ENCODE measurements around the gene ALLC.

DNA sequence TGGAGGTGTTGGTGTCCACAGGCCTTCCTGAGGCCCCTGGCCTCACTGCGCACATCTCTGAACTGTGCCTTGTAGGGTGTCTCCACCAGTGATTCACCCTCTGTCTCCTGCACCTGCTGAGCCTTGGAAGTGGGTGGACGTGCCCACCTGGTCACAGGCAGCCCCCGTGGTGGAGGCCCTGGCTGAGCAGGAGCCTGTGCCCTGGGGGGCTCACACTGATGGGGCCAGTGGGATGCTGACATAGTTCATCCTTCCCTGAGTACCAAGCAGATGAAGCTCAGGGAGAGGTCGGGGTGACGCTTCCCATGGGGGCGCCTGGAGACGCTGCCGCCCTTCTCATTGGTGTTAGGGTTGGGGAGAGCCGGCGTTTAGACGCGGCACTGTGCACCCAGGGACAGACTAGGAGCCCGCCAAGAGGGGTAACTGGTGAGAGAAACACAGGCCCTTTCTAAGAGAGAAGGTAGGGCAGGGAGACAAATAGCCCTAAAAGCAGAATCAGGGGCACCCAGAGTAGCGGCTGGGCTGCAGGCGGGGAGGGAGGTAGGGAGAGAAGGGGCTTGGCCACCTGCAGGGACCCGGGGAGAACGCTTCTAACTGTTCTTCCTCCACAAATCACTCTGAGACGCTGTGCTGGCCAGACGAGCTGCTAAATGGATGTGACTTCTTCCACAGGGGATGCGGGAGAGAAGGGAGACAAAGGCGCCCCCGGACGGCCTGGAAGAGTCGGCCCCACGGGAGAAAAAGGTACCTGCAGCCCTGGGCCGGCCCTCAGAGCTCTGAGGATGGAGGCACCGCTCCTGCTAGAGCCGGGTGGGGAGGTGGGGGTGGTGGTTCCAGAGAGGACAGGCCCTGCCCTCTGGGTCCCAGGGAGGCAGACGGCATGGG is 45.1 kb upstream of the ALLC start:
- TF ChIP-seq POU2F2 (IDR thresholded peaks at IDR 0.05; ENCODE audit: low read depth, low read length) (no peak), TAF1 (IDR thresholded peaks at IDR 0.05; ENCODE audit: low read depth, low read length) (no peak)
